HEK293 (cell line): ENCODE measurements around the gene ACTR1A.

ENCODE experiments used
- GLI4 ChIP-seq: fragments of 450-650 bp; formaldehyde crosslinking; IDR thresholded peaks from 2 replicates; pipeline ENCODE4 v1.5.1; 2016; ENCODE audit warnings: missing biosample characterization, missing genetic modification characterization
- HOXD13 ChIP-seq: sonication (generic); formaldehyde crosslinking; IDR thresholded peaks from 2 replicates; pipeline ENCODE4 v1.8.0; 2022; ENCODE audit warnings: missing genetic modification reagents, borderline replicate concordance
- KLF10 ChIP-seq: fragments of 450-650 bp; IDR thresholded peaks from 2 replicates; pipeline ENCODE4 v1.5.1; 2018; ENCODE audit warnings: missing biosample characterization, mild to moderate bottlenecking, missing genetic modification characterization
- MEIS1 ChIP-seq: sonication (generic); formaldehyde crosslinking; IDR thresholded peaks from 2 replicates; pipeline ENCODE4 v1.8.1; 2022; ENCODE audit warnings: missing genetic modification reagents, mild to moderate bottlenecking, borderline replicate concordance
- MYNN ChIP-seq: fragments of 450-650 bp; formaldehyde crosslinking; IDR thresholded peaks from 2 replicates; pipeline ENCODE4 v1.5.1; 2016; ENCODE audit warnings: missing biosample characterization, missing genetic modification characterization, borderline replicate concordance
- PRDM2 ChIP-seq: fragments of 450-650 bp; formaldehyde crosslinking; IDR thresholded peaks from 2 replicates; pipeline ENCODE4 v1.5.1; 2016; ENCODE audit warnings: missing biosample characterization, missing genetic modification characterization, borderline replicate concordance
- PRDM6 ChIP-seq: fragments of 450-650 bp; formaldehyde crosslinking; IDR thresholded peaks from 2 replicates; pipeline ENCODE4 v1.5.1; 2017; ENCODE audit warnings: missing biosample characterization, missing genetic modification characterization
- REST ChIP-seq: fragments of 450-650 bp; formaldehyde crosslinking; IDR thresholded peaks from 2 replicates; pipeline ENCODE4 v1.5.1; 2016; ENCODE audit warnings: missing biosample characterization, missing genetic modification characterization
- SP3 ChIP-seq: fragments of 450-650 bp; formaldehyde crosslinking; IDR thresholded peaks from 2 replicates; pipeline ENCODE4 v1.5.1; 2016; ENCODE audit warnings: missing biosample characterization, missing genetic modification characterization
- YY2 ChIP-seq: fragments of 450-650 bp; formaldehyde crosslinking; IDR thresholded peaks from 2 replicates; pipeline ENCODE4 v1.5.1; 2016; ENCODE audit warnings: missing biosample characterization, missing genetic modification characterization
- ZBTB10 ChIP-seq: fragments of 450-650 bp; formaldehyde crosslinking; IDR thresholded peaks from 2 replicates; pipeline ENCODE4 v1.5.1; 2016; ENCODE audit warnings: missing biosample characterization, missing genetic modification characterization
- ZFP3 ChIP-seq: fragments of 450-650 bp; formaldehyde crosslinking; IDR thresholded peaks from 2 replicates; pipeline ENCODE4 v1.5.1; 2016; ENCODE audit warnings: low read depth, missing biosample characterization, missing genetic modification characterization
- ZFP41 ChIP-seq: fragments of 450-650 bp; formaldehyde crosslinking; IDR thresholded peaks from 2 replicates; pipeline ENCODE4 v1.5.1; 2016; ENCODE audit warnings: missing biosample characterization, missing genetic modification characterization, borderline replicate concordance
- ZNF132 ChIP-seq: fragments of 450-650 bp; formaldehyde crosslinking; IDR thresholded peaks from 2 replicates; pipeline ENCODE4 v1.5.1; 2017; ENCODE audit warnings: missing biosample characterization, missing genetic modification characterization, borderline replicate concordance
- ZNF155 ChIP-seq: fragments of 450-650 bp; formaldehyde crosslinking; IDR thresholded peaks from 2 replicates; pipeline ENCODE4 v1.5.1; 2016; ENCODE audit warnings: missing biosample characterization, missing genetic modification characterization
- ZNF202 ChIP-seq: fragments of 450-650 bp; formaldehyde crosslinking; IDR thresholded peaks from 2 replicates; pipeline ENCODE4 v1.5.1; 2016; ENCODE audit warnings: missing biosample characterization, missing genetic modification characterization, borderline replicate concordance
- ZNF24 ChIP-seq: fragments of 450-650 bp; formaldehyde crosslinking; IDR thresholded peaks from 2 replicates; pipeline ENCODE4 v1.5.1; 2016; ENCODE audit warnings: missing biosample characterization, missing genetic modification characterization
- ZNF394 ChIP-seq: fragments of 450-650 bp; formaldehyde crosslinking; IDR thresholded peaks from 2 replicates; pipeline ENCODE4 v1.5.1; 2016; ENCODE audit warnings: missing biosample characterization, missing genetic modification characterization, mild to moderate bottlenecking, moderate library complexity, borderline replicate concordance
- ZNF433 ChIP-seq: fragments of 450-650 bp; formaldehyde crosslinking; IDR thresholded peaks from 2 replicates; pipeline ENCODE4 v1.5.1; 2016; ENCODE audit warnings: missing biosample characterization, missing genetic modification characterization, low read depth
- ZNF473 ChIP-seq: fragments of 450-650 bp; formaldehyde crosslinking; IDR thresholded peaks from 2 replicates; pipeline ENCODE4 v1.5.1; 2017; ENCODE audit warnings: missing biosample characterization, missing genetic modification characterization
- ZNF501 ChIP-seq: fragments of 450-650 bp; formaldehyde crosslinking; IDR thresholded peaks from 2 replicates; pipeline ENCODE4 v1.5.1; 2016; ENCODE audit warnings: missing biosample characterization, missing genetic modification characterization
- ZNF560 ChIP-seq: fragments of 450-650 bp; formaldehyde crosslinking; IDR thresholded peaks from 2 replicates; pipeline ENCODE4 v1.5.1; 2017; ENCODE audit warnings: missing biosample characterization, missing genetic modification characterization, borderline replicate concordance
- ZNF658 ChIP-seq: fragments of 450-650 bp; formaldehyde crosslinking; IDR thresholded peaks from 2 replicates; pipeline ENCODE4; 2016; ENCODE audit warnings: missing biosample characterization, missing genetic modification characterization
- ZNF670 ChIP-seq: fragments of 450-650 bp; formaldehyde crosslinking; IDR thresholded peaks from 2 replicates; pipeline ENCODE4 v1.5.1; 2016; ENCODE audit warnings: missing biosample characterization, missing genetic modification characterization, low read depth
- ZNF701 ChIP-seq: fragments of 450-650 bp; formaldehyde crosslinking; IDR thresholded peaks from 2 replicates; pipeline ENCODE4 v1.5.1; 2016; ENCODE audit warnings: missing biosample characterization, missing genetic modification characterization
- ZNF837 ChIP-seq: fragments of 450-650 bp; formaldehyde crosslinking; IDR thresholded peaks from 2 replicates; pipeline ENCODE4 v1.5.1; 2016; ENCODE audit warnings: missing biosample characterization, missing genetic modification characterization
- ZNF843 ChIP-seq: fragments of 450-650 bp; formaldehyde crosslinking; IDR thresholded peaks from 2 replicates; pipeline ENCODE4 v1.5.1; 2016; ENCODE audit warnings: missing biosample characterization, missing genetic modification characterization

Gene ACTR1A

GRCh38 chr10:102502337-102503151 is at the start of gene ACTR1A (continued):
- TF ChIP-seq PRDM2 (tag by site-specific recombination) (no peak), ZNF433 (tag by site-specific recombination) (no peak), ZNF473 (tag by site-specific recombination) (no peak), ZNF202 (tag by site-specific recombination) (no peak), REST (tag by site-specific recombination) (no peak), ZNF132 (no peak), PRDM6 (tag by site-specific recombination) (no peak), ZBTB10 (no peak), HOXD13 (no peak), ZNF701 (tag by site-specific recombination) (no peak), GLI4 (tag by site-specific recombination) (no peak), ZNF670 (no peak), KLF10 (tag by site-specific recombination) (peak; percentile 16; the same call in 1 of the 2 replicates), ZNF501 (no peak; the same call in 1 of the 2 replicates), ZNF394 (tag by site-specific recombination) (no peak), ZNF837 (tag by site-specific recombination) (no peak), ZNF843 (tag by site-specific recombination) (no peak), ZNF24 (tag by site-specific recombination) (no peak), YY2 (tag by site-specific recombination) (no peak), ZFP41 (tag by site-specific recombination) (no peak), ZNF155 (no peak), ZFP3 (tag by site-specific recombination) (no peak), SP3 (peak; percentile 87), MEIS1 (CRISPR knock-in tag) (no peak), ZNF560 (tag by site-specific recombination) (no peak), ZNF658 (tag by site-specific recombination) (no peak), MYNN (no peak)
